Activated CD8-positive, alpha-beta memory T cell treated with anti-CD3 and anti-CD28 coated beads for 36 hours (primary cell): ENCODE measurements around the gene EXD3. TPM values are rescaled to one million over a fixed set of nuclear protein-coding genes. Genes with fewer than 3 reads are reported as not detected.
"Not testable (repeated sequence)": the region's sequence is repeated elsewhere in the genome, so short reads cannot be mapped to it uniquely, and the experiment has no call there.

Source experiments
- CTCF ChIA-PET: fragments of 350-600 bp; sonication (Branson Sonifier 250); formaldehyde crosslinking; loops from one replicate; lab custom pipeline; 2021; ENCODE audit warnings: antibody characterized with exemption; lab: Charles Lee
- POLR2A ChIA-PET: fragments of 350-600 bp; sonication (Branson Sonifier 250); formaldehyde crosslinking; loops from one replicate; lab custom pipeline; 2021; ENCODE audit warnings: antibody characterized with exemption; lab: Charles Lee
- total RNA-seq, 2 experiments: library from RNA; stranded (reverse); gene quantifications; one replicate each; pipeline ENCODE4 v1.2.3, GENCODE V29; 2021

EXD3 gene
- total RNA-seq, 2 experiments from 2014 or later = 3.4 to 3.7 TPM

DNA sequence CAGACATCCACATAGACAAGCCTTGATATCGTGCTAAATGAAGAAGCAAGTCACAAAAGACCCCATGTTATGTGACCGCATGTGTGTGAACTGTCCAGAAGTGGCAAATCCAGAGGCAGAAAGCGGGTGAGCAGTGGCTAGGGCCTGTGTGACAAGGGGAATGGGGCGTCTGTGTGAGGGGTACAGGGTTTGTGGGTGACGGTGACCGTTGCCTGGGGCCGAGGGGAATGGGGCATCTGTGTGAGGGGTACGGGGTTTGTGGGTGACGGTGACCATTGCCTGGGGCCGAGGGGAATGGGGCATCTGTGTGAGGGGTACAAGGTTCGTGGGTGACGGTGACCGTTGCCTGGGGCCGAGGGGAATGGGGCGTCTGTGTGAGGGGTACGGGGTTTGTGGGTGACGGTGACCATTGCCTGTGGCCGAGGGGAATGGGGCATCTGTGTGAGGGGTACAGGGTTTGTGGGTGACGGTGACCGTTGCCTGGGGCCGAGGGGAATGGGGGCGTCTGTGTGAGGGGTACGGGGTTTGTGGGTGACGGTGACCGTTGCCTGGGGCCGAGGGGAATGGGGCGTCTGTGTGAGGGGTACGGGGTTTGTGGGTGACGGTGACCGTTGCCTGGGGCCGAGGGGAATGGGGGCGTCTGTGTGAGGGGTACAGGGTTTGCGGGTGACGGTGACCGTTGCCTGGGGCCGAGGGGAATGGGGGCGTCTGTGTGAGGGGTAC is 44.1 kb downstream of the EXD3 start:
- POLR2A ChIA-PET, CTCF ChIA-PET: not testable (repeated sequence)

DNA sequence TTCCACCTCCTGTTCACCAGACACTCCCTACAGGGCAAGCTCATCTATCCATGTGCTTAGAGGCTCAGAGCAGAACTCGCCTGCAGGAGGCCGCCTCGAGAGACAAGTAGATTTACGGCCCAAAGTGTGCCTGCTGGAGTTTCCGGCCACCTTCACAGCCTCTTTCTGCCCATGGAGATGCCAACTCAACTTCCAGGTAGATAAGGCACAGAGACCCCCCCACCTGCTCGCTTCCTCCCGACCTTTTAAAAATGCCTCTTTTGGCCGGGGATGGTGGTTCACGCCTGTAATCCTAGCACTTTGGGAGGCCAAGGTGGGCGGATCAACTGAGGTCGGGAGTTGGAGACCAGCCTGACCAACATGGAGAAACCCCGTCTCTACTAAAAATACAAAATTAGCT is 46.6 kb downstream of the EXD3 start:
- CTCF ChIA-PET = no interaction called here
- POLR2A ChIA-PET = no interaction called here

DNA sequence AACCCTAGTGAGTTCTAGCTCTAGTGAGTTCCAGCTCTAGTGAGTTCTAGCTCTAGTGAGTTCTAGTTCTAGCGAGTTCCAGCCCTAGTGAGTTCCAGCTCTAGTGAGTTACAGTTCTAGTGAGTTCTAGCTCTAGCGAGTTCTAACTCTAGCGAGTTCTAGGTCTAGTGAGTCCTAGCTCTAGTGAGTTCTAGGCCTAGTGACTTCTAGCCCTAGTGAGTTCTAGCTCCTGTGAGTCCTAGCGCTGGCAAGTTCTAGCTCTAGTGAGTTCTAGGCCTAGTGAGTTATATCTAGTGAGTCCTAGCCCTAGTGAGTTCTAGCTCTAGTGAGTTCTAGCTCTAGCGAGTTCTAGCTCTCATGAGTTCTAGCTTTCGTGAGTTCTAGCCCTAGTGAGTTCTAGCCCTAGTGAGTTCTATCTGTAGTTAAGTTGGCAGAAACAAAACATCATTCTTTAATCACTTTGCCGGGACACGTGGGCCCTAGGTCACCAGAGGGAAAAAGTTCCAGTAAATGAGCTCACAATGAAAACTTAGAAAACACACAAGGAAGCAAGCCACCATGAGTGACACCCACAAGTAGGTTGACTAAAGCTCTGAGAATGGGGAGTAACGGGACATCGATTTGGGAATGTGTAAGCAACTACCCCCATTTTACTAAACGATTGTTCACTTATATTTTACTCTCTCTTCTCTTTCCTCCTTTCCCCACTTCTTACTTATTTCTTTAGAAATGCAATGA is 47.5 kb downstream of the EXD3 start:
- POLR2A ChIA-PET = no interaction called here
- CTCF ChIA-PET = interaction anchor here (2.0 kb wide), 1 partner anchor 16 kb away, joined by 5 read pairs; no protein-coding TSS in a partner anchor

DNA sequence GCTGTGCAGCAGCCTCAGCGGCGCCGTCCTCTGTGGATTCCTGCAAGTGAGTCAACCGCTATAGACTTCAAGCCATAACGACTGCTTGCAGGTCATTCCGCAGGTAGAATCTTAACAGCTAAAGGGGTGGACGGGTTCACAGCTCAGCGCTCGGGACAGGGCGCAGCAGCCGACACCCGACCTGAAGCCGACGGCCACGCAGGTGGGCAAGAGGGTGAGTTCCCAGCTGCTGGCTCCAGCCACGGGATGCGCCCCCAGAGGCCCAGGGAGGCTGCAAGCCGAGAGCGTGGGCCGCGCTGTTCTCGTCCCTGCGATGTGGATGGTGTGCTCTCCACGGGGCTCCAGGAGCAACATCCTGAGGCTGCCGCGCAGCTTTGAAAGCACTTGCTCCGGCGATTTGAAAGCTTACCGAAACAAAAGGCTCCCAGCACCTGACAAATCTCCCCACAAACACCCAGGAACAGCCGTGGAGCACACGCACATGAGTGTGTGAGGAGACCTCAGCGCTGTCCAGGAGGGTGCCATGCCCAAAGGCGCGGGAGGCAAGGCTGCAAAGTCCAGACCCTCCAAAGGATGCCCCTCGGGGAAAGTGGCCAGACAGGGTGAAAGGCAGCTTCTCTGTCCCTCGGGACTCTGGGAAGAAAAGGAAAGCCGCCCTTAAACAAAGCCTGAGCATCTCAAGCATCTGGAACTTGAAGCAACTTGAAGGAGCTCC is 48.7 kb downstream of the EXD3 start:
- ChIA-PET CTCF (interaction anchor here (2.0 kb wide), 1 partner anchor 17 kb away, joined by 5 read pairs; no protein-coding TSS in a partner anchor), POLR2A (no interaction called here)

DNA sequence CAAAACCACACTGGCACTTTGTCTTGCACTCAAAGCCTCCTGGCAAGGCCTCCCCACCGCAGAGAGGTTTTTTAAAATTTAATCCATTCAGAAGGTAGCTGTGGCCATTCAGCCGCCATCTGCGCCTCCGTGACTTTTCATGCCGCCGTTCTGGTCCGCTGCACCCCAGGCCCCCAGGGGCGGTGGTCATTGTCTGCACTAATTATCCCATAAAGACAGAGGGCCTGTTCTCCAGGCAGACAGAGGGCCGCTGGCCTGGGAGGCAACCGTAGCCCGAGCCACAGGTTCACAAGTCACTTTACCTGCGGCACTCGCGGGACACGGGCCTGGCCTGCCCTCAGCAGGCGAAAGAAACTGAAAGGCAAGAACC is 49.4 kb downstream of the EXD3 start:
- POLR2A ChIA-PET = no interaction called here
- CTCF ChIA-PET = no interaction called here

DNA sequence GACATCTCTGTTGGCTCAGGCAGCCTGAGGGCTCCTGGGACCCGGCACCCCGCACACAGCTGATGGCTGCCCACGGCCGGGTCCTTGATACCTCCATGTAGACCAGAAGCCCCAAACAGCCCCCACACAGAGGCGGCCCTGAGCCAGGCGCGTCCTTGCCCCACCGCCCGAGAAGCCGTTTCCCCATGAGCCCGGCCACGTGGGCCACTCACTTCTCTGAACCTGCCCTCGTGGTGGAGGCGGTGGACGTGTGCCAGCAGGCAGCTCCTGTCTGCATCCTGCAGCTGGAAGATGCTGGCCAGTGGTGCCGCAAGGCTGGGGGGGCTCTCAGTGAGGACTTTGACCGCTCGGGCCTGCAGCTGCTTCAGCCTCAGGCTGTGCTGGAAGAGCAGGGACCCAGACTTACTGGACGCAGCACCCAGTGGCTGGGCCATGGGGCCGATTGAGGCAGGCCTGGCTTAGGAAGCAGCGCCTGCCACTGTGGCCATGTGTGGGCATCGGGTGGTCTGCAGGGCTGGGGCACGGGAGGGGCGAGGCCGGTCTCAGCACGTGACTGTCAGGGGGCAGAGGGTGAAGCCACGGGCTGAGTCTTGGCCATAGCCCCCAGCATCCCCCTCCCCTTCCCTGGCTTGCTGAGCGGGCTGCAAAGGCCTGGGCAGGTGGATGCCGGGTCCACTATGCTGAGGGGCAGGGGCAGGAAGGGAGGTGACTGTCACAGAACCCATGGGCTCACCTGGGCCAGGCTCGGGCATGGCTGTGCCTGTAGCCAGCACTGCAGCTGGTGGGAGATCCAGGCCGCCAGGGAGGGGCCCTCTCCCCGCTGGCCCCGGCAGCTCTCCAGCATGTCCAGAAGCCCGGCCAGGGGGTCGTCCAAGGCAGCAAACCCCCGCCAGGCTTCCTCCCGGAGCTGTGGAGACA is 50.0 kb downstream of the EXD3 start:
- ChIA-PET POLR2A (no interaction called here), CTCF (no interaction called here)

DNA sequence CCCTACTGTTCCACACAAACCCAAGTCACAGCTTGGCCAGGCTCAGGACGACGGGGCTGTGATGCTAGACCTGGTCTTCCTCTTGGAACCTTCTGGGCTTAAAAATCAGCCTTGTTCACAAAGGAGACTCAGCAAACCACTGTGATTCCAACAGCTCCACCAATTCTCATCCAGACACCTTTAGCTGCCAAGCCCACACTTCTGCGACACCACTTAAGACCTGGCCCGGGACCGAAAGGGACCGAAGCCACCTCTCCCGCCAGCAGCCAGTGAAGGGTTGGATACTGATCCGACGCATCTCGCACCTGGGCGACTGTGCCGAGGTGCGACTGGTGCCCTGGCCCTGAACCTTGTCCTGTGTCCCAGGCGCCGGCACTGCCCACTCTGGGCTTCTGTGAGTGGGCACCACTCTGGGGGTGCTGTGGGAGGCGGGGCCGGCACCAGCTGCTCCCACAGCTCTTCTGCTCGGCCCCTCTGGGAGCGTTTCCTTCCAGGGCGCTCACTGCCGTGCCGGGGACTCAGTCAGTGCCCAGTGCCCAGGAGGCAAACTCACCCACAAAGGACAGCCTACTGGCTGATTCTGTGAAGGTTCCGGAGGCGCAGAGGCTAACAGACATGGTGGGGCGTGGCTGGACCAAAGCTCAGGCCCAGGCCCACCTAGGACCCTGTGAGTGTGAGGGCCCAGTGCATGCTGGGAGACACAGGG is 50.9 kb downstream of the EXD3 start:
- ChIA-PET CTCF (no interaction called here), POLR2A (no interaction called here)

DNA sequence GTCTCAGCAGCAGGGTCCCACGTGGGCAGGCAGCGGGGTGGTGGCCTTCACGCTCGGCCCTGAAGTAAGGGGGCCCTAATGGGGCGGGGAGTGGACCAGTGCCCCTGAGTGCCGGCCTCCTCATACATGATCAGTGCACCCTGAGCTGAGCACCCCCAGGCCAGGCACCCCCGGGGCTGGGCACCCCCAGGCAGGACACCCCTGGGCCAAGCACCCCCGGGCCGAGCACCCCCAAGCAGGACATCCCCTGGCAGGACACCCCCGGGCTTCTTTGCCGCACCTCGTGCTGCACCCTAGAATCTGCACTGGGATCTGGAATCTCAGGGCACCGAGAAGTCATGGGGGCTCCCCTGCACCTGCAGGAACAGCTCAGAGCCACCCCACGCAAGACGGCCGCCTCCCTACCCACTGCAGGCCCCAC is 51.4 kb downstream of the EXD3 start:
- POLR2A ChIA-PET = no interaction called here
- CTCF ChIA-PET = no interaction called here

DNA sequence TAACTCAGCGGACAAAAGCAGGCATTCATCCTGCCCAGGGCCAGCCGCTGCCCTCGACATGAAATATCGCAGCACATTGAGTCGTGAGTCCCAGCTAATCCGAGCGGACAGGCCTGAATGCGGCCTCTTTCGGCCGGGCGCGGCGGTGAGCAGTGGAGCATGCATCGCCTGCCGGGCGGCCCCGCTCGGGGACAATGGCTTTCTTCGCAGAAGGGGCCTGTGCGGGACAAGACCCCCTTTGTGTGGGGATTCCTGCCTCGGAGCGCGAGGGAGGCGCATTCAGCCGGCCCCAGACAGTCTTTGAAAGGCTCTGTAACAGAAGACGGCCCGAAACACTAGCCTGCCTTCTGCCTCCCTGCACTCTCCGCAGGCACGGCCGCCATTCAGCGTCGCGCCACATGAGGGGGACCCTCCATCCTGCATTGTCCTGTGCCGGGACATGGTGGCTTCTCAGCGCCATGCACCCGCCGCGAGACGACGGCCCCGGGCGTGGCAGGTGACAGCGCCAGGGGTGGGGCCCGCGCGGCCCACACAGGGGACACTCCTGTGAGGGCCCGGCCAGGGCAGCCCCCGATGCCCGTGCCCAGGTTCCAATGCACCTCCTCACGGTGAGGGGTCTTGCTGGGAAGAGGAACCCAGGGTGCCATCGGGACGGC is 52.0 kb downstream of the EXD3 start:
- CTCF ChIA-PET = no interaction called here

DNA sequence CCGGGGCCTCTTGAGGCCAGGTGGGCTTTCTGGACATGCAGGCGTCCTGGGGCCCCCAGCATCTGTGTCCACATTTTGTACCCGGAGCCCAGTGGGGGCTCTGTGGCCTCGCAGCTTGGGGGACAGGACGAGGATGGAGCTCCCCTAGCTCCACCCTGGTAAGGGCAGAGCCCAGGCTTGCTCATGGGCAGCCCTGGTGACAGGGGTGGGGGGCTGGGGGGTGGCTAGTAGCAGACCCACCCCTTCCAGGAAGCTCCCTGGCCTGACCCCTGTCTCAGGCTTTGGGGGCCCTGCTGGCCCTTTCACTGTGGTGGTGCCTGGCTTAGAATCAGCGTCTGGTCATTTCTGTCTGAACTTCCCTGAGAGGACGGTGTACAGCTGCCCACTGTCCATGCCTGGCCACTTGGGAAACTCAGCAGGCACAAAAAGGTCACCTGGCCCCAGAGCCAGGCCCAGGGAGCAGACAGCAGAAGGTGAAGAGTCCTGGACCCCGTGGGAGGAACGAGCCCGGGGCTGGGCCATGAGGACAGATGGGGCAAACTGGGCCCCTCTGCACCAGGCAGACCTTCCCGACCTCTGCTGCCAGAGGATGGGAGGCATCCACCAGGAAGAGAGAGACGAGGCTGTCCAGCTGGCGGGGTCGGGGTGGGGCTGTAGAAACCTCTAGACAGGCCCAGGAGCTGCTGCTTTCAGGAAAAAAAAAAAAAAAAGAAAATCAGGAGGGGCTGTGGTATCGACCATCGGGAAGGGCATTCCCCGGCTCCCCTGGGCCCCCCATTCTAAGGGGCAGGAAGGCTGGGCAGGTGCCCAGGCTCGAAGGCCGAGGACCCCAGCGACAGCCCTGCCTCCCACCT is 52.8 kb downstream of the EXD3 start:
- POLR2A ChIA-PET = no interaction called here
- CTCF ChIA-PET = no interaction called here

More for the DNA sequence above, 52.0 kb downstream of the EXD3 start:
- POLR2A ChIA-PET = no interaction called here

DNA sequence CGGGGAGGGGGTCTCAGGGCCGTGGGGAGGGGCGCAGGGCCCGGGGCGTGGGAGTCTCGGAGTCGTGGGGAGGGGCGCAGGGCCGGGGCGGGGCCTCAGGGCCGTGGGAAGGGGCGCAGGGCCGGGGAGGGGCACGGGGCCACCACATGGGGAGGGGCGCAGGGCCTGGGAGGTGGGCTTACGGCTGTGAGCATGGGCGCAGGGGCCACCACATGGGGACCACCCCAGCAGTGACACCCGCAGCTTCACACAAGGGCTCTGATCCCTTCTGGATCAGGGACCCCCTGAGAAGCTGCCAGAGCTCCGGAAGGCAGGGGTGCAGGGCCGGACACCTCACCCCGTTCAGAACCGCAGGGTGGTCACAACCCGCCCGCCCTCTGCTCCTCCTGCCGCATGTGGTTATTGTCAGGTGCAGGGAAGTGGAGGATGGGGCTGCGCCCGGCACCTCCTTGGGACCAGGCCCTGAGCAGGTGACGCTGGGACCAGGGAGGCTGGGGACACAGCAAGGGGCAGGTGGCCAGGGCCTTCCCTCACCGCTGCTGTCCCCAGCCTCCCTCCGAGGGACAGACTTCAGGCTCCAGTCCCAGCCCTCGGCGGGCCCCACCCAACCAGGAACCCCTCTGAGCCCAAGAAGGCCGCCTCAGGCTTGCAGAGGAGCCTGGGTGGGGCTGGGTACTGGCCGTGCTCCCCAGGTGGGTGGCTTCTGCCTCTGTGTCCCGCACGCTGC is 53.7 kb downstream of the EXD3 start:
- ChIA-PET CTCF (no interaction called here), POLR2A (no interaction called here)

DNA sequence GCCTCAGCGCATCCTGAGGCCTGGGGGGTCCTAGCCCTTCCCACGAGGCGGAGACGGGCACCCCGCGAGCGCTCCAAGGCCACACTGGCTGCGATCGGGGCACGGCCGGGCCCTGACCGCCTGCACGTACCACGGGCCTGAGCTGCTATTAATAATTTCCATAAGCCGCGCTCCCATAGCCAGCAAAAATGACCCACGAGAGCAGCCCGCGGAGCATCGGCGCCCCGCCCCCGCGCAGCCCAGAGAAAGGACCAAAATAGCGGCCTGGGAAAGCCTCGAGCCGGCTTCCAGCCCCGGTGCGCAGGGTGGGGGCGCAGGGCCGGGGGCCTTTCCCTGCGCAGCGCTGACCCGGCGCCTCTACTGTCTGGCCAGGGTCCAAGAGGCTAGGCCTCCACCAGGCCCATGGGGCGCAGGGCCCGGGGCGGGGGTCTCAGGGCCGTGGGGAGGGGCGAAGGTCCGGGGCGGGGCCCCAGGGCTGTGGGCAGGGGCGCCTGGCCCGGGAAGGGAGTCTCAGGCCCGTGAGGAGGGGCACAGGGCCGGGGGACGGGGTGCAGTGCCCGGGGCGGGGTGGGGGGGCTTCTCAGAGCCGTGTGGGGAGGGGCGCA is 54.4 kb downstream of the EXD3 start:
- ChIA-PET POLR2A (no interaction called here), CTCF (no interaction called here)

DNA sequence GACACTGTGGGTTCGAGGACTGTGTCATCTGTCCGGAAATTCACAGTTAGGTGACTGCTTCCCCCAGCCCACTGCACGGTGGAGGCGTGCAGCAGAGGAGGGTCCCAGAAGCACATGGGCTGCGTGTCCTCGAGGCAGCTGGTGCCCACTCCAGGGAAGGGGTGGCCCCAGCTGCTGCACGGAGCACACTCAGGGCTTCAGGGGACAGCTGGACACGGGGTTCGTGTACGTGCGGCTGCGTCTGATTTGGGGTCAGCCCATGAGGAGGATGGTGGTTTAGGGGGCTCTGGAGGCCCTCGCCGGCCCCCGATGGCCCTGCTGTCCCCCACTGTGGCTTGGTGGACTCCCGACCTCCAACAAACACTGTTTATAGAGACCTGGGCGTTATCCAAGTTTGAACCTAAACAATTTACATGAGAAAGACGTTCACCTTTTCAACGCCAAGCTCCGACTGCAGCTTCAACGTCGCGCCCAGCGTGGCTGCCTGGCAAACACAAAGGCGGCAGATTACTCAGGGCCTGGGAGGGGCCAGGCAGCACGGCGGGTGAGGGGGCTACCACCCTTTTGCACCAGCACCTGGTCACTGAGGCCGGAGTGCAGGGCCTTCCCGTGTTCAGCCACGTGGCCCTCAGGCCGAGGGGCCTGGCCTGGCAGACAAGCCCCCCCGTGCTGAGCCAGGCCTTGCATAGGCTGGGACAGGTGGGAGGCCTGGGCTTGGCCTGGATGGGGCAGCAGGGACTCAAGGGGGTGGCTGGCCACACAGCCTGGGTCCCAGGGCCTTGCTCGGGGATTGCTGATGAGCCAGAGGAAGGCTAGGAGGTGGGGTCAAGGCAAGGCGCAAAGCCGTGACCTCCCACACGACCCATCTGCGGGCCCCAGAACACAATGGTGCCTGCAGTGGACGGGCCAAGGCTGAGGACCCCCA is 55.2 kb downstream of the EXD3 start:
- ChIA-PET CTCF (no interaction called here), POLR2A (no interaction called here)

DNA sequence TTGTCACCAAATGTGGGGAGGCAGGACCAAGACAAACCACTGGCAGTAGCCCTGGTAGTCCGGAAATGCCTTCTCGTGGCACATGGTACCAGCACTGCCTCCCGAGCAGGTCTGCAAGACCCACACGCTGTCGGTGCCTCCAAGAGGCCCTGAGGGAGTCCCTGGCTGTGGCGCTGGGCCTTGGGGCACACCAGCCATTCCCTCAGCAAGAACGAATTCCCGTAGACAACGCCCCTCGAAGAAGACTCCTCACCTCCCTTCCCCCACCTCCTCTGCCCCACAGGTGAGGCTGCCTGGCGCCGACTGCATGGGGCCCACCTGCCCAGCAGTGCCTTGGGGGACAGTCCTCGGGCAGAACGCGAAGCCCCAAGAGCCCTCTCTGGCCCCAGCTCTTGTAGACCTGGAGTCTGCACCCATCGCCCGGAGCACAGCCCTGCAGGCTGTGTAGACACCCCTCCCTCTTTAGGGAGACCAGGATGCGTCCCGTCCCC is 56.0 kb downstream of the EXD3 start:
- CTCF ChIA-PET = no interaction called here
- POLR2A ChIA-PET = no interaction called here

DNA sequence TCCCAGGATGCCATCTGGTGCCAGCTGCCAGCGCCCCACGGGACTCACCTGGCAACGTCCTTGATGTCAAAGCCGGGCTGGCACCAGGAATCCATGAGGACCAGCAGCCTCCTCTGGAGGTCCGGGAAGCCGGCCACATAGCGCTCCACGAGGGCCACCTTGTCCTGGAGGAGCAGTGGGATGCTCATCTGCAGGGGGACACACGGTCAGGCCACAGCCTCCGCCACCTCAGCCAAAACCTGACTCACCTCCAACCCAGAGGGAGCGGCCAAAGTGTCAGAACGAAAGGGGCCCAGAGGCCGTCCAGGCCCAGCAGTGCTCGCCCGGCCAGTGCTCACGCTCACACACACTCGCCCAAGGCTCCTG is 56.5 kb downstream of the EXD3 start:
- ChIA-PET POLR2A (no interaction called here), CTCF (no interaction called here)
